Measurements from ENCODE around the gene MPZL2.

MPZL2 gene

GRCh38 chr11:118227865-118228785 lies 36.0 kb downstream of the MPZL2 start:
- no peak for DNase-seq
- intact Hi-C loops (cut with DNase I): no loop called here

GRCh38 chr11:118226781-118227180 lies 37.3 kb downstream of the MPZL2 start:
- intact Hi-C loops (cut with DNase I): no loop called here
- DNase-seq: no peak

GRCh38 chr11:118226296-118226695 lies 37.8 kb downstream of the MPZL2 start:
- no peak for DNase-seq
- intact Hi-C loops (cut with DNase I): no loop called here

DNA sequence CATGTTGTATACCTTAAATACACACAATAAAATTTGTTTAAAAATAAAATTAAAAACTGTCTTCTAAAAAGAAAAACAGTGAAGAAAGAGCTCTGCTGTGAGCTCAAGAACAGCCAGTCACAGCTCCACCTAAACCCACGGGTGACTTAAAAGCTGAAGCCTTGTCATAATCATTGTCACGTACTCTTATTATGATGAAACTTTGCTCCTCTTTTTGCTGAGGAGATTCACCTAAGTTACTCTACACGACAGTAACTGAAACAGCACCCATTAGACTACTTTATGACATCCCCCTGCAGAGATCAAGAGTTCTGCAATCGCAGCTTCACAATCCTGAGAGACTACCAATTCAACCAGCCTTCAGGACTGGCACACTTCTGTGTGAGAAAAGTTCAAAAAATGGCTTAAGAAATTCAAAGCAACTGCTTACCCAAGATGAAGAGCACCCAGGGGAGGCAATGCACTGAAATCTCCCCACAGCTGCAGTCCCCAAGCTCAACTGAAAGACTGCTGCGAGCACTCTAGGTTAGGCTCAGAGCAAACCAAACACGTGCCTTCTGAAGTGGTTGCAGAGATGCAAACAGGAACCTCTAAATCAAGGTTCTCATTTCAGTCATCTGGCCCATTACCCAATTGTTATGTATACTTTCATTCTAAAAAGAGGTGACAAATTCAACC lies 39.4 kb downstream of the MPZL2 start, which contains the start of gene JAML:
TSS of gene JAML (minus strand) at position 501 of the 678 bp plus-strand sequence. CDS start 10,145 bp downstream, outside the sequence.
- DNase-seq: peak in 14 of 42 donors; percentile 10 to 68 (median 26)

DNA sequence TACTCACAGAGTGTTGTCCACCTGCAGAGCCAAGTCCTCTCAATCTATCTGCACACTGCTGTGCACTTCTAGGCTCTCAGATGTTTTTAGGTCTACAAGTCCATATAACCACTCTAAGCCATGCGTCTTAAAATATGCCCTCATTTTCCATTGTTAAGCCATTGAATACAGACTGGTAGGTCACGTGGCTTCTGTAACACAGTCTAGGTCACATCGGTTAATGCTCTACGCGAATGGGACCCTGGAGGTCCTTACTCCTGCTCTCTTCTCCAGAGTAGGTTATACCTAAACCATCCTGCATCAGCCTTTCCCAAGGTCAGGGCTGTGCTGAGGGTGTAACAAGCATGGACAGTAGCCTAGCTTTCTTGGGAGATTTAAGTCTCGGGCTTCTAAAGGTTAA lies 40.1 kb downstream of the MPZL2 start:
- intact Hi-C loops (cut with DNase I): no loop called here
- DNase-seq: no peak

More for the DNA sequence above, 39.4 kb downstream of the MPZL2 start, which contains the start of gene JAML:
- intact Hi-C loops (cut with DNase I): no loop called here

GRCh38 chr11:118223570-118223969 lies 40.5 kb downstream of the MPZL2 start:
- intact Hi-C loops (cut with DNase I): no loop called here
- DNase-seq: no peak

GRCh38 chr11:118222437-118222836 lies 41.7 kb downstream of the MPZL2 start:
- no peak for DNase-seq
- intact Hi-C loops (cut with DNase I): no loop called here

GRCh38 chr11:118221419-118221818 lies 42.7 kb downstream of the MPZL2 start:
- intact Hi-C loops (cut with DNase I): no loop called here
- no peak for DNase-seq

DNA sequence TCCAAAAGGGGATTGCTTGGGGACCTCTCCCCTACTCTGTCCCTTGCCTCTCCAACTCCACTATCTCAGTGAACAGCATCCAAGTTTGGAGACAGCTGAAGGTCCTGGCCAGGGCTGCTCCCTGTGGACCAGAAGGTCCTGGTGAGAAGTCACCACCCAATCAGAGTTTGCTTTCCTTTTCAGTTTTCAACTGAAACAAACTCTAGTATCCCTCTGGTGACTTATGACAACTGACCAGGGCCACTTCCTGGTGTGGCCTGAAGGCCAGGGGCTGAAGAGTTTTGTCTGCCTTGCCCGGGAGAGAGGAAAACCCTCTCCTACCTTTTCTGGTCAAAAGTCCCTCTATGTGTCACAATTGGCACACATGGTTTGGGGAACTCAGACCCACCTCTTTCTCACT lies 44.4 kb downstream of the MPZL2 start:
- intact Hi-C loops (cut with DNase I): no loop called here
- no peak for DNase-seq

DNA sequence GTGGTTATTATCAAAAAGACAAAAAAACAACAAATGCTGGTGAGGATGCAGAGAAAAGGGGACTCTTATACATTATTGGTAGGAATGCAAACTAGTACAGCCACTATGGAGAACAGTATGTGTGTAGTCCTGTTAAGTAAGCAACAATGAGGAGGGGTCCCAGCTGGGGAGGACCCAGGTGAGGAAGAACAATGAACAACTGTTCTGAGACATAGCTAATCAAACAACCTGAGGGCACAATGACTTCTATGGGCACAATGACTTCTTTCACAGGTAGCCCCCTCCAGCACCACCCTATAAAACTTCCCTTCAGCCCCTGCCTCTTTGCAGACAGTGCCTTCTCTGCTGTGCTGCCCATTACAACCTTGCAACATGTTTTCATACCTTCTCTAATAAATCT lies 44.9 kb downstream of the MPZL2 start:
- no peak for DNase-seq
- intact Hi-C loops (cut with DNase I): no loop called here

GRCh38 chr11:118217575-118217974 lies 46.5 kb downstream of the MPZL2 start:
- DNase-seq: no peak
- intact Hi-C loops (cut with DNase I): no loop called here

GRCh38 chr11:118216621-118217481 lies 47.2 kb downstream of the MPZL2 start:
- DNase-seq: no peak
- intact Hi-C loops (cut with DNase I): no loop called here

GRCh38 chr11:118215765-118216164 lies 48.3 kb downstream of the MPZL2 start:
- no peak for DNase-seq
- intact Hi-C loops (cut with DNase I): no loop called here

GRCh38 chr11:118215262-118215661 lies 48.8 kb downstream of the MPZL2 start:
- no peak for DNase-seq

GRCh38 chr11:118214210-118214914 lies 49.7 kb downstream of the MPZL2 start:
- peak in 11 of 42 donors; percentile 5 to 49 (median 18) for DNase-seq
- intact Hi-C loops (cut with DNase I): no loop called here

More at GRCh38 chr11:118215262-118215661, 48.8 kb downstream of the MPZL2 start:
- intact Hi-C loops (cut with DNase I): no loop called here

DNA sequence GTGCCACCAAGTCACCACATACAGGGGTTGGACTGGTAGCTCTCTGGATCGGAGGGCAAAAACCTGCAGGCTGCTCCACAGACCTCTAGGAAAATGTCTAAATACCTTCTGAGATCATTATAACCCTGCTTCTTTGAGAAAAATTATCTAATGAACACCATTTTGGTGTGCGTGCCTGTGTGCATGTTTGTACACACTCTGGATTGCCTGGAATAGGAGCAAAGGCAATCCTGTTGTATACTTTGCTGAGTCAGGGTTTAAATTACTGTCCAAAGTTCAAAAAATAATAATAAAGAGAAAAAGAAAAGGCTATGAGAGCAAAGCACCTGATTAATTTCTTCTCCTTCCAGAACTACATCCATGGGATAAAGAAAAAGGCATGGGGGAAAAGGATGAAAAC lies 50.3 kb downstream of the MPZL2 start:
- intact Hi-C loops (cut with DNase I): no loop called here
- no peak for DNase-seq

DNA sequence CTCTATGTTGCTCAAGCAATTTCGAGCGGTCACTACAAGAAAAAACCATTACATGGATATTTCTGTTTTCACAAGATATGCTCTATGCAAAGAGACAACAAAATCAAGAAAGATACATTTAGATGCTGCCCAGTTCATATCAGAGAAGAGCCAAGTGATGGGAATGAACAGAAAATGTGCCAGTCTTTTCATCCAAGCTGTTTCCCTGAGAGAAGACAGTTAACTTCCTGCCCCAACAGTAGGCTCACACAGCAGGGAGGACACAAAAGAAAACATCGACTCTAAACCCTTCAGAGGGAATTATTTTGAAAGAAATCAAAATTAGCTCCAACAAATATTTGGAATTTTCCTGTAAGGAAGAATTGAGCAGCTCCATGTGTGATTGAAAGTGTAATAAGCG lies 50.9 kb downstream of the MPZL2 start:
- intact Hi-C loops (cut with DNase I): no loop called here
- DNase-seq: no peak

GRCh38 chr11:118212781-118213191 lies 51.3 kb downstream of the MPZL2 start:
- intact Hi-C loops (cut with DNase I): no loop called here
- DNase-seq: no peak
